Neural cell (in vitro differentiated cells): ENCODE results near the gene C11orf21. TPM values are rescaled to one million over a fixed set of nuclear protein-coding genes. Genes with fewer than 3 reads are reported as not detected.

Experiments
- H2AFZ ChIP-seq: fragments of 200-600, 300-800 bp; sonication (generic), shearing (Covaris generic); 2 replicates; pipeline ENCODE4 v1.6.0; 2014; ENCODE audit warnings: low read depth, mild to moderate bottlenecking, antibody characterized with exemption, low read length, moderate library complexity
- H3F3A ChIP-seq: fragments of 200-600 bp; shearing (Covaris generic); 2 replicates; pipeline ENCODE4 v1.6.1; 2016; ENCODE audit warnings: mild to moderate bottlenecking, moderate library complexity, mixed read lengths, antibody characterized with exemption, low read length; ENCODE audit not compliant: insufficient read depth, poor library complexity, severe bottlenecking
- H3K27ac ChIP-seq: fragments of 200-600, 300-800 bp; sonication (generic), shearing (Covaris generic); 2 replicates; pipeline ENCODE4 v1.5.1; 2014; ENCODE audit warnings: mild to moderate bottlenecking, low read length, moderate library complexity
- H3K27me3 ChIP-seq: fragments of 300-800, 200-600 bp; sonication (generic), shearing (Covaris generic); 2 replicates; pipeline ENCODE4 v1.6.0; 2014; ENCODE audit warnings: mild to moderate bottlenecking, low read depth, low read length, moderate library complexity; ENCODE audit not compliant: insufficient read depth
- H3K36me3 ChIP-seq: fragments of 300-800, 200-600 bp; sonication (generic), shearing (Covaris generic); 2 replicates; pipeline ENCODE4 v1.5.1; 2014; ENCODE audit warnings: mild to moderate bottlenecking, antibody characterized with exemption, low read length, moderate library complexity; ENCODE audit not compliant: insufficient read depth
- H3K4me2 ChIP-seq: fragments of 300-800, 200-600 bp; sonication (generic), shearing (Covaris generic); 2 replicates; pipeline ENCODE4 v1.6.0; 2014; ENCODE audit warnings: mild to moderate bottlenecking, low read length
- H3K4me3 ChIP-seq: fragments of 300-800, 200-600 bp; sonication (generic), shearing (Covaris generic); 2 replicates; pipeline ENCODE4 v1.5.1; 2014; ENCODE audit warnings: mild to moderate bottlenecking, low read length, moderate library complexity
- H3K79me2 ChIP-seq: fragments of 200-600 bp; shearing (Covaris generic); replicated peaks from 2 replicates; pipeline ENCODE4 v1.6.0; 2014; ENCODE audit warnings: mild to moderate bottlenecking, low read length, moderate library complexity; ENCODE audit not compliant: insufficient read depth
- H3K9ac ChIP-seq: fragments of 300-800, 200-600 bp; sonication (generic), shearing (Covaris generic); 2 replicates; pipeline ENCODE4 v1.6.1; 2016; ENCODE audit warnings: mild to moderate bottlenecking, low read length, mixed read lengths
- H3K9me2 ChIP-seq: fragments of 200-600 bp; shearing (Covaris generic); 2 replicates; pipeline ENCODE4 v1.6.1; 2016; ENCODE audit warnings: mild to moderate bottlenecking, low read length, mixed read lengths; ENCODE audit not compliant: insufficient read depth
- H3K9me3 ChIP-seq: fragments of 200-600, 300-800 bp; sonication (generic), shearing (Covaris generic); 2 replicates; pipeline ENCODE4 v1.6.1; 2016; ENCODE audit warnings: mild to moderate bottlenecking, mixed run types, low read length, moderate library complexity, mixed read lengths
- H4K20me1 ChIP-seq: fragments of 200-600 bp; shearing (Covaris generic); 2 replicates; pipeline ENCODE4 v1.6.1; 2016; ENCODE audit warnings: mild to moderate bottlenecking, mixed run types; ENCODE audit not compliant: insufficient read depth
- EP300 ChIP-seq: fragments of 450-650 bp; conservative IDR thresholded peaks from 2 replicates; pipeline ENCODE4 v1.6.1; 2014; ENCODE audit warnings: antibody characterized with exemption, mild to moderate bottlenecking, moderate library complexity; ENCODE audit not compliant: poor library complexity, severe bottlenecking
- EZH2 ChIP-seq: fragments of 200-600, 300-800 bp; shearing (Covaris generic), sonication (generic); IDR thresholded peaks from 2 replicates; pipeline ENCODE4 v1.6.1; 2014; ENCODE audit warnings: antibody characterized with exemption, low read length, borderline replicate concordance, mild to moderate bottlenecking; ENCODE audit not compliant: insufficient read depth, poor library complexity, severe bottlenecking
- MXI1 ChIP-seq: fragments of 450-650 bp; conservative IDR thresholded peaks from 2 replicates; pipeline ENCODE4 v1.6.1; 2014; ENCODE audit warnings: antibody characterized with exemption, mild to moderate bottlenecking; ENCODE audit not compliant: poor library complexity, severe bottlenecking
- POLR2AphosphoS5 ChIP-seq: IDR thresholded peaks from 2 replicates; pipeline ENCODE4 v1.6.1; 2012
- RAD21 ChIP-seq: fragments of 450-650 bp; conservative IDR thresholded peaks from 2 replicates; pipeline ENCODE4 v1.6.1; 2014; ENCODE audit warnings: antibody characterized with exemption, mild to moderate bottlenecking, moderate library complexity
- SMC3 ChIP-seq: fragments of 450-650 bp; conservative IDR thresholded peaks from 2 replicates; pipeline ENCODE4 v1.6.1; 2014; ENCODE audit warnings: antibody characterized with exemption, mild to moderate bottlenecking, moderate library complexity; ENCODE audit not compliant: poor library complexity
- TAF1 ChIP-seq: IDR thresholded peaks from 2 replicates; pipeline ENCODE4 v1.6.1; 2012; ENCODE audit warnings: low read depth
- polyA plus RNA-seq: library from polyadenylated mRNA; depleted of rRNA; stranded (reverse); fragments of >200 nt; gene quantifications from 2 replicates; pipeline ENCODE4 v1.2.3, GENCODE V29; 2014
- small RNA-seq, 3 experiments: library from RNA; depleted of rRNA; stranded (forward); fragments of <200 nt; gene quantifications; one replicate each; pipeline ENCODE3, GENCODE V24; 2012
- TF ChIP-seq, protein P1 (sequence below): IDR thresholded peaks from 2 replicates; pipeline ENCODE4 v1.6.1; 2012; ENCODE audit warnings: borderline replicate concordance
- TF ChIP-seq, protein P2 (sequence below): fragments of 450-650 bp; IDR thresholded peaks from 2 replicates; pipeline ENCODE4 v1.5.1; 2014; ENCODE audit warnings: antibody characterized with exemption, mild to moderate bottlenecking, moderate library complexity; ENCODE audit not compliant: poor library complexity, severe bottlenecking

C11orf21 gene
- polyA plus RNA-seq, 1 donor from 2014 or later, result not detected

DNA sequence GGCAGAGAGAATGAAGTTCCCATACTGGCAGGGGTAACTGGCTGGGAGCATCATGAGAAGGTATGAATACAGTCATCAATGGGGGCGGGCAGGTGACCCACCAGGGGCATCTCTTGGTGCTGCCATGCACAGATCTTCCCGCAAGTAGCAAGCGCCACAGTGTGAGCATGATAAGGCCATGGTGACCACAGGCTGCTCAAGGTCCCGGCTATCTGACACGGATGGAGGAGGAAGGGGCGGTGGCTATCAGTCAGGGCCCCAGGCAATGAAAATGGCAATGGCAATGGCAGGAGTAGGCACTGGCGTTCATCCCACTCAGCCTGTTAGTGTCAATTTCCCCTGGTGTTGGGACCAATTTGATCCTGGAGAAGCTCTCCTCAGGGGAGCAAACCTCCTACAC, 53.0 kb downstream of the C11orf21 start:
- no peaks in the 10 kb centered on the region for H3K9me2 ChIP-seq
- no peak overlapping the region for H3K27ac ChIP-seq
- no peak overlapping the region for H2AFZ ChIP-seq
- H4K20me1 ChIP-seq, result no peaks in the 10 kb centered on the region
- H3K27me3 ChIP-seq, result no peaks in the 10 kb centered on the region
- no peak for TF ChIP-seq POLR2AphosphoS5
- no peak for TF ChIP-seq MXI1
- TF ChIP-seq TAF1, result no peak
- TF ChIP-seq SMC3, result no peak
- no peak for TF ChIP-seq EZH2
- no peak overlapping the region for H3K9ac ChIP-seq
- H3K4me2 ChIP-seq, result no peak overlapping the region
- no peaks in the 10 kb centered on the region for H3F3A ChIP-seq
- H3K9me3 ChIP-seq, result no peaks in the 10 kb centered on the region
- H3K4me3 ChIP-seq, result no peak overlapping the region
- no peaks in the 10 kb centered on the region for H3K36me3 ChIP-seq
- H3K79me2 ChIP-seq, result no peaks in the 10 kb centered on the region

DNA sequence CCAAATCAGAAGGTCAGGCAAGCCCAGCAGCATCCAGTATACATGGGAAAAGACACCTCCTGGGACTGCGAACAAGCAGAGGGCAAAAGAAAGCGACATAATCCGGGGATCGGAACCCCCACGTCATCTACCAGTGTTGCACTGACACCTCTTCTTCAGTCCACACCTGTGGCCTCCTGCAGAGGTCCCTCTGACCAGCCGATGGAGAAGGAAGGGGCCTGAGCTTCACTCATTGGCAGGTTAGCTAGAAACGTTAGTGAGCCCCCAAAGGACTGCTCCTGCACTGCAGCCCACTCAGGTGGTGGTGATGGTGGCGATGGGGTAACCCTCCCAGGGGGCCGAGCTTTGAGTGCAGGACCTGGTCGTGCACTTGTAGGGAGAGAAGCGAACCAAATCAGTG, 53.5 kb downstream of the C11orf21 start:
- Histone ChIP-seq H3K4me2 (no peak overlapping the region), H3F3A (no peaks in the 10 kb centered on the region), H3K36me3 (no peaks in the 10 kb centered on the region), H2AFZ (no peak overlapping the region), H3K27ac (no peak overlapping the region), H3K79me2 (no peaks in the 10 kb centered on the region), H4K20me1 (no peaks in the 10 kb centered on the region), H3K27me3 (no peaks in the 10 kb centered on the region), H3K9ac (no peak overlapping the region), H3K9me2 (no peaks in the 10 kb centered on the region), H3K9me3 (no peaks in the 10 kb centered on the region), H3K4me3 (no peak overlapping the region)
- TF ChIP-seq RAD21, result no peak
- TF ChIP-seq EP300, result no peak
- no peak for TF ChIP-seq POLR2AphosphoS5

DNA sequence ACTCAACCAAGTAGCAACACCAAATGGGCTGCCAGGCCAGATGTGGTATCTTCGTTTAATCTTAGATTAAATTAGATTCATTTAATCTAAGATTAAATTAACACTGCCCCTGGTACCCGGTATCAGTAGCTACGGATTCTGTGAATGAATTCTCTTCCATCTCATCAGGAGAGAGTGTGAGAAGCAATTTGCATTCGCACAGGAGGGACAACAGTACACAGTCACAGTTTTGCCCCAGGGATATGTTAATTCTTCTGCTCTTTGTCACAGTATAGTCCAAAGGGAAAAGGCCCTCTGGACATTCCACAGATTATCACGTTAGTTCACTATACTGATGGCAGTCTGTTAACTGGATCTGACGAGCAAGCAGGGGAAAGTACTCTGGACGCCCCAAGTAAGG, 54.2 kb downstream of the C11orf21 start:
- TF ChIP-seq TAF1 (no peak), MXI1 (no peak), EP300 (no peak), SMC3 (no peak), RAD21 (no peak), POLR2AphosphoS5 (no peak), EZH2 (no peak)
- TF ChIP-seq, protein P1, sequence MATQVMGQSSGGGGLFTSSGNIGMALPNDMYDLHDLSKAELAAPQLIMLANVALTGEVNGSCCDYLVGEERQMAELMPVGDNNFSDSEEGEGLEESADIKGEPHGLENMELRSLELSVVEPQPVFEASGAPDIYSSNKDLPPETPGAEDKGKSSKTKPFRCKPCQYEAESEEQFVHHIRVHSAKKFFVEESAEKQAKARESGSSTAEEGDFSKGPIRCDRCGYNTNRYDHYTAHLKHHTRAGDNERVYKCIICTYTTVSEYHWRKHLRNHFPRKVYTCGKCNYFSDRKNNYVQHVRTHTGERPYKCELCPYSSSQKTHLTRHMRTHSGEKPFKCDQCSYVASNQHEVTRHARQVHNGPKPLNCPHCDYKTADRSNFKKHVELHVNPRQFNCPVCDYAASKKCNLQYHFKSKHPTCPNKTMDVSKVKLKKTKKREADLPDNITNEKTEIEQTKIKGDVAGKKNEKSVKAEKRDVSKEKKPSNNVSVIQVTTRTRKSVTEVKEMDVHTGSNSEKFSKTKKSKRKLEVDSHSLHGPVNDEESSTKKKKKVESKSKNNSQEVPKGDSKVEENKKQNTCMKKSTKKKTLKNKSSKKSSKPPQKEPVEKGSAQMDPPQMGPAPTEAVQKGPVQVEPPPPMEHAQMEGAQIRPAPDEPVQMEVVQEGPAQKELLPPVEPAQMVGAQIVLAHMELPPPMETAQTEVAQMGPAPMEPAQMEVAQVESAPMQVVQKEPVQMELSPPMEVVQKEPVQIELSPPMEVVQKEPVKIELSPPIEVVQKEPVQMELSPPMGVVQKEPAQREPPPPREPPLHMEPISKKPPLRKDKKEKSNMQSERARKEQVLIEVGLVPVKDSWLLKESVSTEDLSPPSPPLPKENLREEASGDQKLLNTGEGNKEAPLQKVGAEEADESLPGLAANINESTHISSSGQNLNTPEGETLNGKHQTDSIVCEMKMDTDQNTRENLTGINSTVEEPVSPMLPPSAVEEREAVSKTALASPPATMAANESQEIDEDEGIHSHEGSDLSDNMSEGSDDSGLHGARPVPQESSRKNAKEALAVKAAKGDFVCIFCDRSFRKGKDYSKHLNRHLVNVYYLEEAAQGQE, result no peak
- TF ChIP-seq, protein P2, sequence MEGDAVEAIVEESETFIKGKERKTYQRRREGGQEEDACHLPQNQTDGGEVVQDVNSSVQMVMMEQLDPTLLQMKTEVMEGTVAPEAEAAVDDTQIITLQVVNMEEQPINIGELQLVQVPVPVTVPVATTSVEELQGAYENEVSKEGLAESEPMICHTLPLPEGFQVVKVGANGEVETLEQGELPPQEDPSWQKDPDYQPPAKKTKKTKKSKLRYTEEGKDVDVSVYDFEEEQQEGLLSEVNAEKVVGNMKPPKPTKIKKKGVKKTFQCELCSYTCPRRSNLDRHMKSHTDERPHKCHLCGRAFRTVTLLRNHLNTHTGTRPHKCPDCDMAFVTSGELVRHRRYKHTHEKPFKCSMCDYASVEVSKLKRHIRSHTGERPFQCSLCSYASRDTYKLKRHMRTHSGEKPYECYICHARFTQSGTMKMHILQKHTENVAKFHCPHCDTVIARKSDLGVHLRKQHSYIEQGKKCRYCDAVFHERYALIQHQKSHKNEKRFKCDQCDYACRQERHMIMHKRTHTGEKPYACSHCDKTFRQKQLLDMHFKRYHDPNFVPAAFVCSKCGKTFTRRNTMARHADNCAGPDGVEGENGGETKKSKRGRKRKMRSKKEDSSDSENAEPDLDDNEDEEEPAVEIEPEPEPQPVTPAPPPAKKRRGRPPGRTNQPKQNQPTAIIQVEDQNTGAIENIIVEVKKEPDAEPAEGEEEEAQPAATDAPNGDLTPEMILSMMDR, result no peak
- Histone ChIP-seq H3K9me2 (no peaks in the 10 kb centered on the region), H3K9me3 (no peaks in the 10 kb centered on the region), H3K4me2 (no peak overlapping the region), H2AFZ (no peak overlapping the region), H3K27ac (no peak overlapping the region), H3F3A (no peaks in the 10 kb centered on the region), H4K20me1 (no peaks in the 10 kb centered on the region), H3K36me3 (no peaks in the 10 kb centered on the region), H3K4me3 (no peak overlapping the region), H3K79me2 (no peaks in the 10 kb centered on the region), H3K27me3 (no peaks in the 10 kb centered on the region), H3K9ac (no peak overlapping the region)

Small RNAs within 50 kb of the gene (small RNA-seq; reads per million reads assigned to genes)
- 0 reads per million in 3 experiments for gene RNU6-878P

Other genes with a start within 250 kb of the C11orf21 start
- not detected in 2 replicates for gene IGF2, start 162.5 kb downstream of the C11orf21 start, polyA plus RNA-seq
- gene INS, start 140.7 kb downstream of the C11orf21 start, polyA plus RNA-seq, result not detected in 2 replicates
- gene TH, start 130.1 kb downstream of the C11orf21 start, polyA plus RNA-seq, result 3.6 and 10.9 TPM in 2 replicates
- gene ASCL2, start 31.3 kb downstream of the C11orf21 start, polyA plus RNA-seq, result not detected in 2 replicates
- gene TSPAN32, start 95 bp upstream of the C11orf21 start, polyA plus RNA-seq, result not detected in 2 replicates
- 96.2 and 97.8 TPM in 2 replicates for gene CD81, start 75.4 kb upstream of the C11orf21 start, polyA plus RNA-seq
- 54.3 and 62.2 TPM in 2 replicates for gene TSSC4, start 98.8 kb upstream of the C11orf21 start, polyA plus RNA-seq
- not detected in 2 replicates for gene TRPM5, start 142.6 kb upstream of the C11orf21 start, polyA plus RNA-seq
- gene KCNQ1, start 143.1 kb upstream of the C11orf21 start, polyA plus RNA-seq, result not detected in 2 replicates